ENCODE measurements around the gene DYDC2. TPM values are rescaled to one million over a fixed set of nuclear protein-coding genes. Genes with fewer than 3 reads are reported as not detected.

The DYDC2 gene
- total and polyA plus RNA-seq, 2 of the 4 experiments (the other 2 are of a cell fraction) = not detected

DNA sequence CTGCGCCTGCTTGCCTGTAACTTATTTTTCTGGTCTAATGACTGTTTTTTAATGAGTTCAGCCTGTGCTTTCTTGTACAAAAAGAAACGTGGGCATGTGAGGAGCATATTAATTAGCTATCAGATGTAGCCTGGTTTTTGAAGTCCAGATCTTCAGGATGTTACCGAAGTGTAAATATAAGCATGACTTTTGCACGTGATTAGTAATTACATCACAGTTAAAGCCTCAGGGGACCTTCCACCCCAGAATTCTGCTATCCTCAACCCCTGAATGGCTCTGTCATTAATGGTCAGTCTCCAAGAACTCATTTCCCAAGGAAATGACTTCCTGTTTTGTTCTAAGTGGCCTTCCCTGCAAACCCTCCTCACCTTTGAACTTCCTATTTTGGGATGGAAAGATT, 49.6 kb downstream of the DYDC2 start:
- in situ Hi-C loops (cut with MboI; ENCODE audit: low sequenced_read_pairs) = no loop called here
- no peak for DNase-seq
- ATAC-seq (ENCODE audit: low read depth) = no peak

More for the DNA sequence above, 49.6 kb downstream of the DYDC2 start:
- Histone ChIP-seq H3K9me1 (ENCODE audit: insufficient read depth, low read length) (no peaks in the 10 kb centered on the region; the same call in 1 of the 2 replicates), H2AK5ac (ENCODE audit: low read depth, low read length) (no peak overlapping the region), H3K27me3 (ENCODE audit: control insufficient read depth, insufficient read depth, low read length) (peaks cover 18% of the 10 kb centered on the region), H4K5ac (ENCODE audit: low read depth, low read length) (no peak overlapping the region), H3K56ac (ENCODE audit: extremely low read depth, insufficient read depth, low read length) (no peak overlapping the region), H3K23ac (ENCODE audit: low read depth, low read length) (no peak overlapping the region), H2BK5ac (ENCODE audit: low read depth, low read length, poor library complexity, severe bottlenecking) (no peak overlapping the region), H3K27ac (ENCODE audit: insufficient read depth, low read length) (no peak overlapping the region), H3K9me3 (ENCODE audit: control insufficient read depth, insufficient read depth, low read length) (no peaks in the 10 kb centered on the region), H4K8ac (ENCODE audit: low read depth in 2 of 2, low read length in 2 of 2) (no peak overlapping the region), H3K14ac (replicated peaks; ENCODE audit: low read depth, low read length) (no peak overlapping the region), H3K79me1 (ENCODE audit: low read depth in 1 of 2, low read length in 2 of 2) (no peaks in the 10 kb centered on the region), H3K36me3 (ENCODE audit: control insufficient read depth, insufficient read depth, low read length) (no peaks in the 10 kb centered on the region), H3K4ac (ENCODE audit: low read depth, low read length) (no peak overlapping the region), H2AK9ac (replicated peaks; ENCODE audit: low read depth, low read length, poor library complexity) (no peak overlapping the region), H3K4me1 (ENCODE audit: control insufficient read depth, insufficient read depth, low read length) (no peaks in the 10 kb centered on the region; the same call in 1 of the 2 replicates), H4K91ac (ENCODE audit: insufficient read depth, low read depth, low read length) (no peak overlapping the region), H2BK120ac (ENCODE audit: low read depth, low read length) (no peak overlapping the region), H3K18ac (ENCODE audit: low read depth, low read length) (no peak overlapping the region), H2BK20ac (ENCODE audit: low read depth, low read length) (no peak overlapping the region), H3K4me2 (ENCODE audit: low read depth, low read length) (no peak overlapping the region), H2BK15ac (ENCODE audit: low read depth, low read length) (no peak overlapping the region), H3K4me3 (ENCODE audit: insufficient read depth, low read depth, low read length) (no peak overlapping the region), H2AFZ (replicated peaks; ENCODE audit: low read length, poor library complexity) (no peak overlapping the region), H3K9ac (ENCODE audit: low read depth, low read length) (no peak overlapping the region), H4K20me1 (ENCODE audit: insufficient read depth, low read length) (no peaks in the 10 kb centered on the region)
- no CpG with 5 or more reads among the region's 4 CpGs for WGBS, 2 experiments (ENCODE audit: extremely low coverage in 2 of 2, insufficient read length in 1 of 2)
- intact Hi-C loops (cut with micrococcal nuclease) = no loop called here
- no peak for TF ChIP-seq BHLHE40 (IDR thresholded peaks at IDR 0.05; ENCODE audit: low read depth, low read length)
- no peak for TF ChIP-seq NFE2L2 (IDR thresholded peaks at IDR 0.05; ENCODE audit: low read depth, low read length)
- TF ChIP-seq MAFK (IDR thresholded peaks at IDR 0.05; ENCODE audit: low read depth, low read length) = no peak
- no peak for TF ChIP-seq POLR2A (IDR thresholded peaks at IDR 0.05; ENCODE audit: low read depth, low read length)
- TF ChIP-seq, protein P1, sequence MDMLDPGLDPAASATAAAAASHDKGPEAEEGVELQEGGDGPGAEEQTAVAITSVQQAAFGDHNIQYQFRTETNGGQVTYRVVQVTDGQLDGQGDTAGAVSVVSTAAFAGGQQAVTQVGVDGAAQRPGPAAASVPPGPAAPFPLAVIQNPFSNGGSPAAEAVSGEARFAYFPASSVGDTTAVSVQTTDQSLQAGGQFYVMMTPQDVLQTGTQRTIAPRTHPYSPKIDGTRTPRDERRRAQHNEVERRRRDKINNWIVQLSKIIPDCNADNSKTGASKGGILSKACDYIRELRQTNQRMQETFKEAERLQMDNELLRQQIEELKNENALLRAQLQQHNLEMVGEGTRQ (IDR thresholded peaks at IDR 0.05; ENCODE audit: low read depth, low read length) = no peak
- TF ChIP-seq RFX5 (IDR thresholded peaks at IDR 0.05; ENCODE audit: low read depth, low read length) = no peak
- no peak for TF ChIP-seq FOS (IDR thresholded peaks at IDR 0.05; ENCODE audit: low read depth, low read length)
- no peak for TF ChIP-seq SMC3 (IDR thresholded peaks at IDR 0.05; ENCODE audit: low read depth, low read length)
- dilution Hi-C loops (cut with HindIII; ENCODE audit: low sequenced_read_pairs, unreplicated experiment) = no loop called here
- POLR2A ChIA-PET (ENCODE audit: unreplicated experiment) = no interaction called here
- CTCF ChIA-PET = interaction anchor here (1.4 kb wide), 1 partner anchor 28 kb away, joined by 6 read pairs; no protein-coding TSS in a partner anchor
- BruUV-seq (replicated peaks) = no TSS peak
